ENCODE data around the gene RTN4.
"Not testable (repeated sequence)": the region's sequence is repeated elsewhere in the genome, so short reads cannot be mapped to it uniquely, and the experiment has no call there.

RTN4 gene

DNA sequence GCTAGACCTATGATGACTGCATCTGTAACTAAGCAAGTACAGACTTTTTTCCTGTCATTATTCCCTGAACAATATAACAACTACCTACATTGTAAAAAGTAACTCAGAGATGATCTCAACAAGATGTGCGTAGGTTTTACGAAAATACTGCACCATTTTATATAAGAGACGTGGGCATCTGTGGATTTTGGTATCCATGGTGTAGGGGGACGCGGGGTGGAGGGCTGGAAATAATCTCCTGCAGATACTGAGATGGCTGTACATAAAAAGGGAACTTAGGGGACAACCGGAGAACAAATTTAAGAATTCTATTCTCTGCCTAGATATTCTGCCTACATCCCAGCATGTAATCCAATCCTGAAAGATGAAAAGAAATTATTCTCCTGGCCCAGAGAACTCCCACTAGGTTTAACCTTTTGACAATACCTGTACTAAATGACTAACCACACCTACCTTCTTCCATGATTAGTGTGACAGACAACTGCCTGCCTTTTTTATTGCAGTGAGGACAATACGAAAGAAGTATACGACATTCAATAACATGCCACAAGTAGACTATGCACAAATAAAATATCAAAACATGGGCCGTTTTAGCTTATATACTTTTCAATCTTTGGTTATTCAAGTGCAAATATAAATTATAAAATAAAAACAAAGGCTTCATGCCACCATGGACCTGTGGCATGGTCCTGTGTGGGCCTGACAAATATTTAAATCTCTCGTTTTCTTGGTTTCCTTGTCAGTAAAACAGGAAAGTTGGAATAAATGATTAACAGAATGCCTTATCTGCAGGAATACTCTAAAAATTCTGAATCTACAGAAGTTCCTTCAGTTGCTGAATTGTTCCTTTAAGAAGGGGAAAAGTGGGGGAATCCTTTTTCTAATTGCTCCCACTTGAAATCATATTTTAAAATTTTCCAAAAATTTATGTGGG is 46.3 kb downstream of the RTN4 start:
- no peak for DNase-seq

- DNase-seq: no peak
Observed at GRCh38 chr2:55001716-55002115, 48.5 kb downstream of the RTN4 start.

DNA sequence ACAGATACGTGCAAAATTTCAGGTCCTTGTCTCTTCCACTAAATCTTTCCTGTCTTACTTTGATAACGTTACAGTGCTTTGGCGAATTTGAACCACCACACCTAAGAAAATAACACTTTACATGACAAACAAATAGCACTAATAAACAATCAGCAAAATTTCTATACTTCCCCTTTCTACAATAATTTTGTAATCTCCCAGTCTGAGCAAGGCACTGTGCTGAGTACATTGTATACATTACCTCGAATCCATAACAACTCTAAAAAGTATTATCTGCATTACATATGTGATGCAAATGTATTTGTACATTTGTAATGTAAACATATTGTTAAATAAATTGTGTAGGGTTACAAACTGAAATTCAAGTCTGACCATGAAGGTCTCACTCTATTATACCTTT is 49.9 kb downstream of the RTN4 start:
- no peak for DNase-seq

DNA sequence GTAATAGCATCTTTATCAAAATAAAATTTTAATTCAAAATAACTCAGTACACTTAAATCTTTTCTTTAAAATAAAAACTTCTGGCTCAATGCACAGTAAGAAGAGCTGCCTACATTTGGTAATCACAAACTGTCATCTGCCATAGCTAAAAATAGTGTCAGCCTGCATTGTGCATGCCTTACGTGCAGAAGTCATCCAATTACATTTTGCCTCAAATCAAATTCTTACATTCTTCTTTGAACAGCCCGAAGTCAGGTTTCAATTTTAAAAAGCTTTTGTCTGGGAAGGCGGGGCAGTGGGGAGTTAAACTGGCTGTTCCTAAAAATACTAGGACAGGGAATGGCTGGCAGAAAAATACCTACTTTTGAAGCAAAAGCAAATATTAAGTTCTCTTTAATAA is 51.1 kb downstream of the RTN4 start:
- no peak for DNase-seq

DNA sequence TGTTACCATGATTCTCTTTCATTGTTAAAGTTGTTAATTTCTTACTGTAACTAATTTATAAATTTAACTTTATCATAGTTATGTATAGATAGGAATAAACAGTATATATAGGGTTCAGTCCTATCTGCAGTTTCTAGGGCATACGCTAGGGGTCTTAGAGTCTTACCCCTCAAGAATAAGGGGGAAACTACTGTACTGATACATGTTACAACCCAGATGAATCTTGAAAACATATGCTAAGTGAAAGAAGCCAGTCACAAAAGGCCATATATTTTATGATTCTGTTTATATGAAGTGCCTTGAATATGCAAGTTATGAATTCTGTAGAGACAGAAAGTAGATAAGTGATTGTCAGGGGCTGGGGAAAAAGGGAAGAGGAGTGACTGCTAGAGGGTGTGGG is 52.4 kb downstream of the RTN4 start:
- no peak for DNase-seq

GRCh38 chr2:54995553-54995952 is 54.7 kb downstream of the RTN4 start:
- DNase-seq: no peak

DNA sequence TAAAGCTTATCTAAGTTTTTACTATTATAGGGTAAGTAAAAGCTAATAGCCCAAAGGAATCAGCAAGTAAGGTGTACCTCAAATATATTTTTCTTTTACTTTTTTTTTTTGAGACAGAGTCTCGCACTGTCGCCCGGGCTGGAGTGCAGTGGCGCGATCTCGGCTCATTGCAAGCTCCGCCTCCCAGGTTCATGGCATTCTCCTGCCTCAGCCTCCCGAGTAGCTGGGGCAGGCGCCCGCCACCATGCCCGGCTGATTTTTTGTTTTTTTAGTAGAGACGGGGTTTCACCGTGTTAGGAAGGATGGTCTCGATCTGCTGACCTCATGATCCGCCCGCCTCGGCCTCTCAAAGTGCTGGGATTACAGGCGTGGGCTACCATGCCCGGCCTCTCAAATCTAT is 59.6 kb downstream of the RTN4 start:
- DNase-seq: not testable (repeated sequence)

DNA sequence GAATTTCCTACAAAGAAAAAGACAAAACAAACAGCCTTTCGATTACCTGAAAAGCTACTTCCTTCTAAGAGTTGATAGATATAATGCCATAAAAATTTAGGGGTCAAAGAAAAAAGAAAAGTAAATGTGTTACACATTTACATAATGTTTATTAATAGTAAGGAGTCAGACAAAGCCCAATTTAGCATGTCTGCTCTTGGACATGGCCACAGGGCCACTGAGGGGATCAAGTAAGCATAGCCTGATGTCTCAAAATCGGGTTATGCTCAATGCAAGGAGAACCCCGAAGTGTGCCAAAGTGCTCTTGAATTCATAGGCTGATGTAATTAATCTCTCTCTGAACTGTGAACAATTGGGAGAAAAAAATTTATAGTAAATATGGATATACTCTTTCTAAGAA is 61.6 kb downstream of the RTN4 start:
- DNase-seq: no peak

GRCh38 chr2:54986264-54986663 is 64.0 kb downstream of the RTN4 start:
- no peak for DNase-seq

- DNase-seq: no peak
Observed at GRCh38 chr2:54984476-54984875, 65.8 kb downstream of the RTN4 start.

- no peak for DNase-seq
Observed at GRCh38 chr2:54983345-54984220, 66.7 kb downstream of the RTN4 start.

- DNase-seq: no peak
Observed at GRCh38 chr2:54981385-54981784, 68.9 kb downstream of the RTN4 start.

DNA sequence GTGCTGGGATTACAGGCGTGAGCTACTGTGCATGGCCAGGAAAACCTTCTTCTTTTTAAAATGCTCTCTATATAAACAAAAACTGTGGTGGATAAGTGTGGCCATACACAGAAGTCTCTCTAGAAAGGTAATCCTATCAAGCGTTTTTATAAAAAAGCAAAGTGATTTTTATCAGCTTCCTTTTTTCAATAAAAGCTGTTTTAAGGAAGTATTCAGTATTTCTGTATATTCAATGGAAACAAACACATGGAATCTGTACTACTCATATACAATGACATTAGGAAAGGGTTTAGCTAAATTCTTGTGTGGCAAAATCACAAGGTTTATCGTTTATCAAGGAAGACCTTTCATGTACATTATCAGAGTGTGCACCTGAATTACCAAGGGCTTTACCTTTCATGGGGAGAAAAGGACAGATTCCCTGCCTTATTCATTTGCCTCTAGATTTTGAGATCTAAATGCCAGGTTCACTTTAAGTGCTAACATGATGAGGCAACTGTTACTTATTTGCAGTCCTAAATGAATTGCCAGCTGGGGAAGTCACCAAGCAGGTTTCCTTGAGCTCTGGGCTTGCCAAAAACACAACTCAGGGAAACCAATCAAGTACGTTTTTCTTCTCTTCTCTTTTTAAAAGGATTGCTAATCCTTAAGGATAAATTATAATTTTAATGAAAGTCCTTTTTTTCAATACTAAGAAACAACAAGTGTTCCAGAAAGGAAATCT is 70.8 kb downstream of the RTN4 start:
- DNase-seq: no peak

GRCh38 chr2:54977149-54977548 is 73.1 kb downstream of the RTN4 start:
- no peak for DNase-seq

DNA sequence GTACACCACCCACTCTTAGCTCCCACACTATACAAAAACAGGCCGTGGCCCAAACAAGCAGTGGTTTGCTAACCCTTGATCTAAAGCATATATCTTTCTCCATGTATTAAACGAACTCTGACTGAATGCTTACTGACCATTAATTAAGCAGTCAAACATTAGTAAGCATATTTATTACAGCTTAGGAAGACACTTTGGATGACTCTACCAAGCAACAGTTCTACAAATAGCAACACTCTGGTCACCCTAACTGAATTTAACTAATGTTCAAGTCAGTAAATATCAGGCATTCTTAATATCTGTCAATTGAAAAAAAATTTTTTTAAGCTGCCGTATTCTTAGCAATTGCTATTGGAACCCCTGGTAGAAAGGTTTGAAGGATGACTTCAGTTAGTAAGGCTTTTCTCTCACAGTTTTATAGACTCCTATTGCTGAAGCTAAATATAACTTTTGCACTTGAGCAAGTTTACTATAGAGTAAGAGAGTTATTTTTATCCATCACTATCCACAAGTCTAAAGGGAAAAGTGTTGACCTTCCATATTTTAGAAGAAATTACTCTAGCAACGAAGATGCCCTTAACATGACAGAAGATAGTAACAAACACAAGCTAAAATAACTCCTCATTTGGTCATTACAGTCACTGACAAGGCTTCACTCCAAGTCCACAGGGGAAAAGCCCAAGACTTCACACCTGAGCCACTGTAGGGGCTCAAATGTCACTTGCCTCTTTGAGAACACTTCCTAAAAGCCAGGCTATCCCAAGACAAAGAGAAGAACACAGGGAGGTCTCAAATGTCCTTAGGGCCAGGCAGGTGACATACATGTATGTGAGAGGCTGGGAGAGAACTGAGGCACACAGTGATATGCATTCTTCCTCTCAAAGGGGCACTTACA is 74.4 kb downstream of the RTN4 start:
- no peak for DNase-seq

DNA sequence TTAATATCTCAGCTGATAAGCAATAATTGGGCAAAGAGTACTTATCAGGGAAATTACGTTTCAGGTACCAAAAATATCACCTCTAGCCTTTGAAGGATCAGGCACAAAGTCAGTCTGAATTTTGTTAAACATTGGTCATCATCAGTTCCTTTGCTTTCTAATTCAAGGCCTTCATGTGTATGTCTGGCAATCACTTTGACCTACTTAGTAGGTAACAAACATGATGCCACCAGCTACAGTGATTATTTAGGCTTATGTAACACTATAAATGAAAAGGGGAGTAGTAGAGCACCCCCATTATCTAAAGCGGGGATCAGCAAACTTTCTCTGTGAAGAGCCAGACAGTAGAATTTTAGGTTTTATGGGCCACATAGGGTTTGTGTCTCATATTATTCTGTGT is 75.1 kb downstream of the RTN4 start:
- no peak for DNase-seq

GRCh38 chr2:54969940-54970338 is 80.3 kb downstream of the RTN4 start:
- no peak for DNase-seq

DNA sequence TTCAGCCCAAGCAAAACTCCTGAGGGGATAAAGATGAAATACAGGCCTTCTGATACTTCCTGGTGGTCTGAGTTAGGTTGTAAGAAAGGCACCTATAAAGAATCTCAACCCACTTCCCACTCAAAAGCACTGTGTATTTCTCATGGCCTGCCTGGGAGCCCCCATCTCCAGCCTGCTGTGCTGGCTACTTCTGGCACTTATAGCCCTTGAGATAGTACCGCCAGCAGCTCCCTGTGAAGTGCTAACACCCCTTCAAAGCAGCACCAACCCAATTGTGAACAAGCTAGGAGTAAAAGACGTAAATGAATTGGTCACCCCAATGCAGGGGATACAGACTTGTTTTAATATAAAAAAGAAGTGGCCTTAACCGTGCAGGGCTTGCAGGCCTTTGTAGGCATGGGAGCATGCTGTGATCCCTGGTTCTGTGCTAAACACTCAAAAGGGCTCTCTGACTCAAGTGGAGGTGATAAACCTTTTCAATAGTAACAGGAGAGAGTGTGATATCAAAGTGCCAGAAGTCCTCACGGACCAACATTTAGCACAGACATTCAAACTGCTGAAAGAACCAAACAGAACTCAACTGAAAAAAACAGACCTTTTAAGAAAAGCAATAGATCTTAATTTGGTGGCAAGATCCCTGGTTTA is 80.8 kb downstream of the RTN4 start:
- no peak for DNase-seq

- no peak for DNase-seq
Observed at GRCh38 chr2:54968561-54969218, 81.6 kb downstream of the RTN4 start.

DNA sequence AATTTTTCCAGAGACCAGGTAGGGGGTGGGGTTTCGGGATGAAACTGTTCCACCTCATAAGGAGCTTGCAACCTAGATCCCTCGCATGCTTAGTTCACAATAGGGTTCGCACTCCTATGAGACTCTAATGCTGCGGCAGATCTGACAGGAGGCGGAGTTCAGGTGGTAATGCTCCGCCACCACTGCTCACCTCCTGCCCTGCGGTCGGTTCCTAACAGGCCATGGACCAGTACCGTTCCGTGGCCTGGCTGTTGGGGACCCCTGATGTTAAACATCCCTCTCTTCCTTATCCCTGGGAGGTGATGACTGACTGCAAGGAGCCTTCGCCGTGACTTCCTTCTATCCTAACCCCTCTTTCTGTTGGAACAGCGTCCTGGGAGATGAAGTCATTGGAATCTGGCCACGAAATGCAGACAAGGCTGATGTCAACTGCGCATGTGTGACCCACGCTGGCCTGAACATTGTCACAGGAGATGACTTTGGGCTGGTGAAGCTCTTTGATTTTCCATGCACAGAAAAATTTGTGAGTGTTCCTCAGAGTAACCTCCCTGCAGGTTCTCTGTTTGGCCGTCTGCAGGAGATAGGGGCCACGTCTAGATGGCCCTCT is 82.4 kb downstream of the RTN4 start:
- no peak for DNase-seq

DNA sequence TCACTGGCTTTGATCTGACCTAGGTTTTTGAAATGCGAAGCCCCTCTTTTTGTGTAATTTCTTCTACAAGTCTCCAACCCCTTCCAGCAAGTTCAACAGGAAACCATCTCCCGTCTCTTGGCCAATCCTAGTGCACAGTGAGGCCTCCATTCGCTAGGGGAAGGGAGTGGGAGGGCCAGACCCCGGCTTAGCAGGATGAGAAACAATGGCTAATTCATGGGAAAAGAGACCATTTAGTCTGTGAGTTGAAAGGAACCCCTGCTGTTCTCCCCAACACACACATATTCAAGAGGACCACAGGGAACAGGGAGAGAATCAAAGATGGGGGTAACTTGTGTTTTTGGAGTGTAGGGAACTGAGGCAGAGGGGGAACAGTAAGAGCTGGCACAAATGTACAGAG is 83.0 kb downstream of the RTN4 start:
- DNase-seq: no peak

Measured in islet precursor cell (in vitro differentiated cells).